Mammary epithelial cell (primary cell): ENCODE results near the gene DIPK1A.

Experiments used
- CTCF ChIP-seq, 2 donors: IDR thresholded peaks in 1 of 2; conservative IDR thresholded peaks in 1 of 2; 2 replicates each; pipeline ENCODE4 v1.5.1; 2011 to 2012; ENCODE audit warnings: inconsistent platforms in 2 of 2, low read length in 2 of 2, mild to moderate bottlenecking in 2 of 2, control low read depth in 1 of 2, low read depth in 1 of 2; ENCODE audit not compliant: insufficient read depth in 1 of 2; ENCODE audit errors: extremely low read depth in 1 of 2
- EZH2 ChIP-seq: IDR thresholded peaks from 2 replicates; pipeline ENCODE4 v1.6.1; 2012; ENCODE audit warnings: low read length, inconsistent platforms, borderline replicate concordance

DNA sequence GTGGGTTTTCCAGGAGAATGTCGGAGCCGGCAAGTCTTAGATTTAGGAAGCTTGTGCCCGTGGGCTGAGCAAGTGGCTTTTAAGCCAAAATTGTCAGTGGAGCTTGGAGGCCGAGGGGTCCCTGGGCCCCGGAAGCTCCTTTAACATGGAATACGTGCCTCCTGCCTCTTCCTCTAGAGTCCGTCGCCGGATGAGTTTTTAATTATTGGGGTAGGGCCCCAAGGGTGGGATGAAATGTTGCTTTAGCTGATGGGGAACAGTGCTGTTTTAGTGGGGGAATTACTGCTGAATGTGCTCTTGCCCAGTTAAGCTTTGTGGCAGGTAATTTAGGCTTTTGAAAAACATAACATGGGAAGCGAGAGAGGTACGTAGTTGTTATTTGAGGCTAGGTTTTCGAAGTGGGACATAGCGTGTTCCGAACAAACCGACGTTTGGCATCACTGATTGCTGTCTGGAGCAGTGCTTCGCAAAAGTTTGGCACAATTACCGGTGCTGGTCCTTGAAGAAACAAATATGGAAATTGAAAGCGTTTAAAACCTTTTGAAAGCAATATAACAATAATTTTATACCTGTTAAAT, 128.6 kb downstream of the DIPK1A start:
- TF ChIP-seq CTCF (conservative IDR thresholded peaks at IDR 0.05 in 1 of 2, IDR thresholded peaks at IDR 0.05 in 1 of 2; ENCODE audit: extremely low read depth in 1 of 2, insufficient read depth in 1 of 2, low read depth in 1 of 2, low read length in 2 of 2) (no peak), EZH2 (no peak)
